ENCODE data around the gene CD79A. TPM values are rescaled to one million over a fixed set of nuclear protein-coding genes. Genes with fewer than 3 reads are reported as not detected.
A peak's percentile ranks its signal among the peaks of the same experiment; 100 is the strongest.
"Not testable (repeated sequence)": the region's sequence is repeated elsewhere in the genome, so short reads cannot be mapped to it uniquely, and the experiment has no call there.

Gene CD79A
- total RNA-seq, 2 experiments from 2014 or later, result 2.5 to 2.7 TPM

DNA sequence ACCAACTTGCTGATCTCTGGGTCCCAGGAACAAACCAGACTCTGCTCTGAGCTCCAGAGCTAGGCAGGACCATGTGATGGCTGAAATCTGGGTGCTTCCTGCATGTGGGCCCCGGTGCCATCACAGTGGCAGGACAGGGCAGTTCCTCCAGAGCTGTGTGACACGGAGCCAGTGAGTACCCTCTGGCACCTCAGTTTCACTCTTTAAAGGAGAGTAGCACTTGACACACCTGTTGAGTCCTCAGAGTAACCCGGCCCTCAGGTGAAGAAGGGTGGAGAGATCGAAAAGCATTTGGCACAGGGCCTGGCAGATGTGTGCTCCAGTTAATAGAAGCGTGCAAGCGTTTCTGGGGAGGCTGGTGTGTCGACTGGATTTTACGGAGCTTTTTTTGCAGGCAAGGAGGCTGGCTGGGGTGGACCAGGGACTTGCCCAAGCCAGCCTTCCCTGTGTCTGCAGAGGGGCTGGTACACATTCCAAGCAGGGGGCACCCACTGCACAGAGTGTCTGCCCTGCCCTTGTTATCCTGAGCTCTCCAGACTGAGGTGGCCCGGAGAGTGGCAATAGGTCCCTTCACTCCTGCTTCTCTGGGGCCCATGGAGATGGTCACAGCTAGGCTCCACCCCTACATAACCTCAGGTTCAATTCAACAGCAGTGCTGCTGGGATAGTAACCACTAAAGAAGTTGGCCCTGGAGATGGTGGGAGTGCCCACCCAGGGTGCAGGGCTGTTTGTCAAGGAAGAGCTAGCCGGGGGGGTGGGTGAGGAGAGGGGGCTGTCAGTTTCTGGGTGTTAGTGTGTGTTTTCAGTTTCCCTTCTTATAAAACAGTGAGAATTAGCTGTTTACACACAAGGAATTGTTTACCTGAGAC is 8.7 kb upstream of the CD79A start:
- intact Hi-C loops (cut with micrococcal nuclease), result no loop called here
- Mint-ChIP-seq H3K27ac (peak overlapping the region; percentile 96), H3K4me3 (no peak overlapping the region), H3K36me3 (ENCODE audit: low read depth) (peaks cover 67% of the 10 kb centered on the region), H3K27me3 (ENCODE audit: low read depth) (no peaks in the 10 kb centered on the region), H3K4me1 (ENCODE audit: low read depth) (peaks cover 83% of the 10 kb centered on the region), H3K9me3 (no peaks in the 10 kb centered on the region)
- DNase-seq, result no peak
- CTCF ChIA-PET, result interaction anchor here (0.6 to 1.2 kb wide), 3 partner anchors 9 to 80 kb away, joined by 3 to 5 read pairs (median 4); partner anchors contain the start of gene RPS19

DNA sequence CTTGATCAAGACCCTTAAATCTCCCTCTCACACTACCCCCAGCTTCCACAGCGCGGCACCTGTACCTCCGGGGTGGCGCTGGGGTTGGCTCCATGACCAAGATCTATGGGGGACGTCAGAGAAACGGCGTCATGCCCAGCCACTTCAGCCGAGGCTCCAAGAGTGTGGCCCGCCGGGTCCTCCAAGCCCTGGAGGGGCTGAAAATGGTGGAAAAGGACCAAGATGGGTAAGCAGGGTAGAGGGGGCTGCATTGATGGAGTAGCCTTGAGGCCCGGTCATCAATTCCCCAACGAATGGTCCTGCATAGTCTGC is 8.1 kb upstream of the CD79A start:
- CTCF ChIA-PET, result interaction anchor here (1.2 kb wide), 1 partner anchor 80 kb away, joined by 4 read pairs; no protein-coding TSS in a partner anchor
- H3K4me3 Mint-ChIP-seq, result no peak overlapping the region
- intact Hi-C loops (cut with micrococcal nuclease), result no loop called here
- peak overlapping the region; percentile 96 for H3K27ac Mint-ChIP-seq
- no peak for DNase-seq
- peaks cover 79% of the 10 kb centered on the region for H3K4me1 Mint-ChIP-seq (ENCODE audit: low read depth)
- H3K27me3 Mint-ChIP-seq (ENCODE audit: low read depth), result no peaks in the 10 kb centered on the region
- no peaks in the 10 kb centered on the region for H3K9me3 Mint-ChIP-seq
- H3K36me3 Mint-ChIP-seq (ENCODE audit: low read depth), result peaks cover 63% of the 10 kb centered on the region

DNA sequence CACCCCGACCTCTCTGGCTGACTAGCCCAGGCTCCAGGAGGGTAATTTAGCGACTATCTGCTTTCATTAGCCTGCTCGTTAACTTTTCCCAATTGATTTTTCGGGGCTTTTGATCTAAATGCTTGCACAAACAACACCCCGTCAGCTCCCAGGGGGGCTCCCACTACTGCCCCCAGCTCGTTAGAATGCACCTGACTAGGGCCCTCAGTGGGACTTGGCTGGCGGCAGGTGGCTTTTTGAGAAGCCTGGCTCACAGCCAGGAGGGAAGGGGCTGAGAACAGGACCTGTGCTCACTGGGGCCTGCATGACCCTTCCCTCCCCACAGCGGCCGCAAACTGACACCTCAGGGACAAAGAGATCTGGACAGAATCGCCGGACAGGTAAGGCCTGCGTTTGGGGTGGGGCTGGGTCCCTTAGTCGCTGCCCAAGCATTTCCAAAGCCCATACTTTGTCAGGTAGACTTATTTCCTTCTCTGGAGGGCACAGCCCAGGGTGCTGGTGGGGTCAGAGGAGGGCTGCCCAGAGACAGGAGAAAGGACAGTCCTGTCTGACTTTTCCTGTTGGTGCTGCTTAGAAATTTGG is 7.6 kb upstream of the CD79A start:
- CTCF ChIA-PET, result no interaction called here
- no peaks in the 10 kb centered on the region for H3K9me3 Mint-ChIP-seq
- peak overlapping the region; percentile 96 for H3K27ac Mint-ChIP-seq
- no peak overlapping the region for H3K4me3 Mint-ChIP-seq
- no peaks in the 10 kb centered on the region for H3K27me3 Mint-ChIP-seq (ENCODE audit: low read depth)
- H3K36me3 Mint-ChIP-seq (ENCODE audit: low read depth), result peaks cover 58% of the 10 kb centered on the region
- intact Hi-C loops (cut with micrococcal nuclease), result no loop called here
- H3K4me1 Mint-ChIP-seq (ENCODE audit: low read depth), result peaks cover 74% of the 10 kb centered on the region
- no peak for DNase-seq

DNA sequence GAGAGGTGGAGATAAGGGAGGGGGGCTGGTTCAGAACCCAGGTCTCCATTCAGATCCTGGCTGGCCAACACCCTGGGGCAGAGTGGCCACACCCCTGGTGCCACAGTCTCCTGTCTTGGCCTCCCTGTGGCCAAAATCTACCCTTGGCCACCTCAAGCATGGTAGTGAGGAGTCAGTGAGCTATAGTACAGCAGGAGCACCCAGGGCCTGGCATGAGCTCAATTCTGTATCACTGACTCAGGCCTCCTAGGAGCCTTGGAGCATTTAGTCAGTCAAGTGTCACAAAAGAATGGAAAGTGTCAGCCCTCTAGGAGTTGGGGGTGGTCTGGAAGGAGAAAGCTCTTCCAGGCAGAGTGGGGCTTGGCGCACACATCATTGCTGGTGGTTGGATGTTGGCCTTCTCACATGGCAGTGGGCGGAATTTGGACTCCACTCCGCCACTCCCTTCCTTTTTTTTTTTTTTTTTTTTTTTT is 6.6 kb upstream of the CD79A start:
- peak; percentile 47 for DNase-seq
- no peaks in the 10 kb centered on the region for H3K9me3 Mint-ChIP-seq
- peaks cover 52% of the 10 kb centered on the region for H3K36me3 Mint-ChIP-seq (ENCODE audit: low read depth)
- CTCF ChIA-PET, result interaction anchor here (0.7 to 5.9 kb wide), 4 partner anchors 10 to 87 kb away, joined by 7 to 51 read pairs (median 16); partner anchors contain the start of gene RPS19
- peak overlapping the region; percentile 96 for H3K27ac Mint-ChIP-seq
- H3K27me3 Mint-ChIP-seq (ENCODE audit: low read depth), result no peaks in the 10 kb centered on the region
- H3K4me3 Mint-ChIP-seq, result peak overlapping the region; percentile 6
- intact Hi-C loops (cut with micrococcal nuclease), result loop anchor here (1.0 kb wide), 1 partner anchor 75 kb away; no protein-coding TSS in a partner anchor
- peaks cover 70% of the 10 kb centered on the region for H3K4me1 Mint-ChIP-seq (ENCODE audit: low read depth)

DNA sequence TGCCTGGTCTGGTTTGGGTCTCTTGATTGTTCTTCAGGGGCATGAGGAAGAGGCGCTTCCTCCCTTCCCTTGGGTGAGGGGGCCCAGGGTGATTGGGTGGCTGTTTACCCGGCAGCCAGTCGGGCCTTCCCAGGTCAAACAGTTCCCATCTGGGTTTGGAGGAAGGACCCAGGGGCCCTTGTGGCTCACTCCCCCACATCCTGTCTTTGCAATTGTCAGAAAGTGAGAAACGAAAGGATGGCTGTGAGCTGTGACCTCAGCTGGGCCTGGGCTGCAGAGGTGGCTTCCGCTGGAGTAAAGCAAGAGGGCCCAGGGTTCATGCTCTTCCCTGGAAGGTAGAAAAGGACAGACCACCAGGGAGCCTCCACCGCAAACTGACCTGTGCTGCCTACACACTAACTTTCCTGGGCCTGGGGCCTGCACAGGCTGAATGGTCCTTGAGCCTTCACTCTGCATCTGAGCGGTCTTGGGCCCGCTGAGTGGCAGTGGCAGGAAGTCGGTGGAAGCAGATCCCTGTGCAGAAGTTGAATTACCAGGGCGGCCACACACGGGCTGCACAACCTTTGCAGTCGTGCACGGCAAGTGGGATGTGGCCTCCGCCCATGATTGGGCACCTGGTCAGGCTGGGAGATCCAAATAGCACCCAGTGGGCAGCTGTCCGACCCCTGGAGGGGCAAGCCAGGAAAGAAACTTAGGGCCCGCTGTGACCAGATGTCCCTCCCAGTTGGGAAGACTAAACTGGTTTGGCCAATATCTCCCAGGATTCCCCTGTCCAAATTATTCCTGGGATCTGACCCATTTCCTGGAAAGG is 5.3 kb upstream of the CD79A start:
- Mint-ChIP-seq H3K36me3 (ENCODE audit: low read depth) (peaks cover 42% of the 10 kb centered on the region), H3K4me3 (peak overlapping the region; percentile 37), H3K9me3 (no peaks in the 10 kb centered on the region), H3K4me1 (ENCODE audit: low read depth) (peaks cover 72% of the 10 kb centered on the region), H3K27ac (peak overlapping the region; percentile 96), H3K27me3 (ENCODE audit: low read depth) (no peaks in the 10 kb centered on the region)
- intact Hi-C loops (cut with micrococcal nuclease), result loop anchor here (1.0 kb wide), 2 partner anchors 11 to 16 kb away; partner anchors contain the start of gene RPS19
- CTCF ChIA-PET, result interaction anchor here (1.2 to 6.2 kb wide), 9 partner anchors 11 to 85 kb away, joined by 3 to 68 read pairs (median 19); partner anchors contain the start of genes ARHGEF1 and RPS19
- peak; percentile 89 for DNase-seq

DNA sequence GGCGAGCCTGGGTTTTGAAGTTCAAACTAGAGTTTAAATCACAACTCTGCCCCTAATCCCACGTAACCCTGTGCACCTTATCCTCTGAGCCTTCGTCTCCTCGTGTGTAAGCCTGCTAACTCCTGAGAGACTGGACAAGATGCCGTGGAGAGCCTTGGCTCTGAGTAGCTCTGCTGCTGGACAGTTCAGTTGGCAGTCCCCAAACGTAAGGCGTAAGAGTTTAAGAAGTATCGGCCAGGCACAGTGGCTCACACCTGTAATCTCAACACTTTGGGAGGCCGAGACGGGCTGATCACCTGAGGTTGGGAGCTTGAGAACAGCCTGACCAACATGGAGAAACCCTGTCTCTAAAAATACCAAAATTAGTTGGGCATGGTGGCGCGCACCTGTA is 4.7 kb upstream of the CD79A start:
- Mint-ChIP-seq H3K4me1 (ENCODE audit: low read depth) (peaks cover 76% of the 10 kb centered on the region), H3K9me3 (no peaks in the 10 kb centered on the region), H3K4me3 (no peak overlapping the region), H3K27me3 (ENCODE audit: low read depth) (no peaks in the 10 kb centered on the region), H3K36me3 (ENCODE audit: low read depth) (peaks cover 39% of the 10 kb centered on the region), H3K27ac (peak overlapping the region; percentile 96)
- CTCF ChIA-PET, result interaction anchor here (0.6 to 6.2 kb wide), 12 partner anchors 7 to 124 kb away, joined by 3 to 68 read pairs (median 12); partner anchors contain the start of genes ARHGEF1 and RPS19
- intact Hi-C loops (cut with micrococcal nuclease), result no loop called here
- no peak for DNase-seq

DNA sequence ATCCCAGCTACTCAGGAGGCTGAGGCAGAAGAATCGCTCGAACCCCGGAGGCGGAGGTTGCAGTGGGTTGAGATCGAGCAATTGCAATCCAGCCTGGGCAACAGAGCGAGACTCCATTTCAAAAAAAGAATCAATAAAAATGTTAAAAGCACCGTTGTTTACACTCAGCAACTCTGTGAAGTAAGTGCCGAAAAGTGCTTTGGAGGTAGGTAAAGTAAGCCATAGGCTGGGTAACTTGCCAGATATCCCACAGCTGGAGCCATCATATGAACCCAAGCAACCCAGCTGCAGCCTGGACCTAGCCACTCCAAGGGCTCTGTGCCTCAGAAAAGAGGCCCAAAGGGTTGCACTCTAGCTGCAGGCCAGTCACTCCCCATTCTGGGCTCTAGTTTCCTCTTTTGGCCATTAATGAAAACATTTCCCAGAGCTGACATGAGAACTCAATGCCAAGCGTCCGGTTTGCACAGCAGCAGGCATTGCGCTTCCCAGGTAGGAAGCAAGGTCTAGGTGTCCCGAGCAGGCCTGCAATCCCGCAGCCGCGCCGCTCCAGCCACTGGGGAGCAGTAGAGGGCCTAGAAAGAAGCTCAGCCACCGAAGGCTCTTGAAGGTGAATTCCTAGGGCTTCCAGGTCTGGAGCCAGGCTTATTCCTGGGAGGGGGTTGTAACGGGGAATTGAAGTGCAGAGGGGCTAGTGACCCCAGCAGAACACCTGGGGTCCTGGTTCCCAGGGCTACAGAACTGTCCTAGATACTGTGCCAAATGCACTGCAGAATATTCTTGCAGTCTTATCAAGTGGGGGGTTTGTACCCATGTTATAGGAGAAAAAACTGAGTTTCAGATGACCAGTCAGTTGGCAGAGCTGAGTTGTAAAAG is 4.1 kb upstream of the CD79A start:
- H3K4me3 Mint-ChIP-seq, result no peak overlapping the region

DNA sequence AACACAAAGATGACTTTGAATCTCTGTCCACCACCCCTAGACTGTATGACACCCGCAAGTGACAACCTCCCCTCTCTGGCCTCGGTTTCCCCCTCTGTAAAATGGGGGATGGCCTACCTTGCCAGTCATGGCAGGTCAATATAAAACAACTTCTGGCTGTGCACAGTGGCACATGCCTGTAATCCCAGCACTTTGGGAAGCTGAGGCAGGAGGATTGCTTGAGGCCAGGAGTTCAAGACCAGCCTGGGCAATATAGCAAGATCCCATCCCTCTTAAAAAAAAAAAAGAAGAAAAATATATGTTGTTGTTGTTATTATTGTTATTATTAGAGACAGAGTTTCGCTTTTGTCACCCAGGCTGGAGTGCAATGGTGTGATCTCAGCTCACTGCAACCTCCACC is 1.1 kb upstream of the CD79A start:
- H3K36me3 Mint-ChIP-seq (ENCODE audit: low read depth); H3K9me3 Mint-ChIP-seq; DNase-seq; H3K27me3 Mint-ChIP-seq (ENCODE audit: low read depth): not testable (repeated sequence)
- Mint-ChIP-seq H3K4me1 (ENCODE audit: low read depth) (peaks cover 63% of the 10 kb centered on the region), H3K4me3 (peak overlapping the region; percentile 49), H3K27ac (peak overlapping the region; percentile 89)
- CTCF ChIA-PET, result interaction anchor here (0.5 to 6.2 kb wide), 4 partner anchors 8 to 512 kb away, joined by 3 to 68 read pairs (median 28); partner anchors contain the start of genes ARHGEF1 and B9D2
- intact Hi-C loops (cut with micrococcal nuclease), result loop anchor here (1.0 kb wide), 2 partner anchors 11 to 69 kb away; no protein-coding TSS in a partner anchor

More for the DNA sequence above, 4.1 kb upstream of the CD79A start:
- DNase-seq, result peak; percentile 84
- intact Hi-C loops (cut with micrococcal nuclease), result loop anchor here (1.0 kb wide), 2 partner anchors 61 to 78 kb away; no protein-coding TSS in a partner anchor
- CTCF ChIA-PET, result interaction anchor here (0.6 to 6.2 kb wide), 16 partner anchors 8 to 123 kb away, joined by 3 to 68 read pairs (median 6); partner anchors contain the start of genes ARHGEF1, ERFL and RPS19
- Mint-ChIP-seq H3K27ac (peak overlapping the region; percentile 96), H3K27me3 (ENCODE audit: low read depth) (no peaks in the 10 kb centered on the region), H3K9me3 (no peaks in the 10 kb centered on the region), H3K36me3 (ENCODE audit: low read depth) (peaks cover 35% of the 10 kb centered on the region), H3K4me1 (ENCODE audit: low read depth) (peaks cover 76% of the 10 kb centered on the region)

DNA sequence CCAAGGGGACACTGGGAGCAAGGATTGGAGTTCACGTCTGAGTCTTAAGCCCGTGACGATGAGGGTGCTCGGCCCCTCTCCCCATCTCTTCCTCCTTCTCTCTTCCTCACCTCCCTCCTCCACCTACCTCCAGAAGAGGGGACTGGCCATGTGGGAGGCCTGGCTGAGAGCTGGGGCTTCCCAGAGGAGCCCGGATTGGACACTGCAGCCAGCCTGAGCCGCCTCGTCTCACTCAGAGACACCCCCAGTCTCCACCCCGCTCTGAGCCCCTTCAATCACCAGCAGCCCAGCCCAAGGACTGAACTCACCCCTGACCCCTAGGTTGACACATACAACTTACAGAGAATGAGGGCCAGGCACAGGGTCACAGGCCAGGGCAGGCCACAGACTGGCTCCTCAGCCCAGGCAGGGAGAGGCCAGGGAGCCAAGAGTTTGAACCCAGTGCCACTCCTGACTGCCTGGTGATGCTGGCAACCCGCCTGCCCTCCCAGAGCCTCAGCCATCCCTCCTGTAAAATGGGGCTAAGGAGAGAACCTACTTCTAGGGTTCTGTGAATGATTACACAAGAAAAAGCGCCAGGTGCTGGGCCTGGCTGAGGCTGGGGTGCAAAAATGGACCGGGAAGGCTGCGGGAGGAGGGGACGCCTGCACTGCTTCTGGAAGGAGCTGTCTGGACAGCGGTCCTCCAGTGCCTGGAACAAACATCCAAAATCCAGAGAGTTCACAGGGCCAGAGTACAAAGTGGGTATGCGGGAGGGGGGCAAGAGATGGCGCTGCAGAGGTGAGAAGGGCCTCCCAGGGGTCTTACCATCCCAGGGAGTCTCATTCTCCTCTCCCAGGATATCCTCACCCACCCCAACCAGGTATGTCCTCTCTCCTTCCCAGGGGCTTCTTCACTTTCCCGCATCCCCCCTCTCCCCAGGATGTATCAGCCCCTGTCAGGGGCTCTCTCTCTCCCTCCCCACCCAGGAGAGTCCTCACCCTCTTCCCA is 1.1 kb downstream of the CD79A start:
- CTCF ChIA-PET, result interaction anchor here (0.5 to 1.4 kb wide), 3 partner anchors 12 to 73 kb away, joined by 4 to 5 read pairs (median 4); no protein-coding TSS in a partner anchor
- Mint-ChIP-seq H3K36me3 (ENCODE audit: low read depth) (peaks cover under 1% of the 10 kb centered on the region), H3K27ac (peak overlapping the region; percentile 75), H3K27me3 (ENCODE audit: low read depth) (no peaks in the 10 kb centered on the region), H3K9me3 (no peaks in the 10 kb centered on the region), H3K4me1 (ENCODE audit: low read depth) (peaks cover 55% of the 10 kb centered on the region), H3K4me3 (no peak overlapping the region)
- intact Hi-C loops (cut with micrococcal nuclease), result no loop called here
- DNase-seq, result no peak

DNA sequence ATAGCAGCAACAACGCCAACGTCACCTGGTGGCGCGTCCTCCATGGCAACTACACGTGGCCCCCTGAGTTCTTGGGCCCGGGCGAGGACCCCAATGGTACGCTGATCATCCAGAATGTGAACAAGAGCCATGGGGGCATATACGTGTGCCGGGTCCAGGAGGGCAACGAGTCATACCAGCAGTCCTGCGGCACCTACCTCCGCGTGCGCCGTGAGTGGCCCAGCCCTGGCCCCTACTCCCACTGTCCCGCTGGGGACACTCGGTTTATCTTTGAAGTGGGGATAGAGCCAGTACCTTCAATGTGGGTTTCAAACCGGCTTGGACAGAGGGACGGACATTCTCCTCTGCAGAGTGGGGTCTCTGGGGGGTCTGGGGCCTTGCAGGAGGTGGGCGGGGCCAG is 2.0 kb downstream of the CD79A start:
- no peak overlapping the region for H3K4me3 Mint-ChIP-seq
- DNase-seq, result no peak
- H3K27me3 Mint-ChIP-seq (ENCODE audit: low read depth), result no peaks in the 10 kb centered on the region
- H3K36me3 Mint-ChIP-seq (ENCODE audit: low read depth), result peaks cover 4% of the 10 kb centered on the region
- H3K27ac Mint-ChIP-seq, result no peak overlapping the region
- CTCF ChIA-PET, result no interaction called here
- peaks cover 53% of the 10 kb centered on the region for H3K4me1 Mint-ChIP-seq (ENCODE audit: low read depth)
- intact Hi-C loops (cut with micrococcal nuclease), result no loop called here
- H3K9me3 Mint-ChIP-seq, result no peaks in the 10 kb centered on the region

Measured in activated naive CD4-positive, alpha-beta T cell treated with anti-CD3 and anti-CD28 coated beads for 36 hours (primary cell).